ENCODE results near the gene STPG3. TPM values are rescaled to one million over a fixed set of nuclear protein-coding genes. Genes with fewer than 3 reads are reported as not detected.

The STPG3 gene
- total RNA-seq, 2 donors from 2014 or later, result not detected

DNA sequence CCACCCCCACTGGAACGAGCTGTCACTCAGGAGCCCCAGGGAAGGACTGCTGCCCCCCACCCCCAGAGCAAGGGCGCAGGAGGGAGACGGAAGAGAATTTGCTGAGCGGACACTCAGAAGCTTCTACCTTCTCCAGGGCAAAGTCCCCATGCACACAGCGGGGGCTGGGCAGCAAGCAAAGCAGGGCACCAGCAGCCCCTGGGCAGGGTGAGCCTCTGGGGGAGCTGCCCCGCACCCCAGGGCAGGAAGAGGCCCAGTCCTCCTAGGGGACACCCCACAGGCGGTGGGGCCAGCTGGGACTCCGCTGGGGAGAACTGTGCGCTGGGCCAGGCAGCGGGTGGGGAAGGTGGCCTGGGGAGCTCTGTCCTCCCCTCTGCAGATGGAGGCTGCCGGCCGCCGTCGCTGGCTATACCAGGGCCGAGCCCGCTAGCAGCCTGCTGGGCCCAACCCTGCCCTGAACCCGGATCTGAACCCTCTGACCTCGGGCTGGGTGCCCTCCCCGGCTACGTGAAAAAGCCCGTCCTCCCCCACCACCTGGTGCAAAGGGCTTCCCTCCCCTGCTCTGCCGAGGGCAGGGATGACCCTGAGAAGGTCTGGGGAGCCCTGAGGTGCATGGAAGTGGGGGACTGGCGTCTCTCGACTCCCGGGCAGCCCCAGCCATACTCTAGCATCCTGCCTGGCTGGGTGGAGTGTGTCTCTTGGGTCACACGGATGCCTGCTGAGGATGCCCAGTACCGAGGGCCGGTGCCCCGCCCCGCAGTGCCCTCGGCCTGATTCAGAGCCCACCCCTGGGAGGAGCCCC is 21.0 kb upstream of the STPG3 start:
- peaks cover 44% of the 10 kb centered on the region for H3K27me3 ChIP-seq

DNA sequence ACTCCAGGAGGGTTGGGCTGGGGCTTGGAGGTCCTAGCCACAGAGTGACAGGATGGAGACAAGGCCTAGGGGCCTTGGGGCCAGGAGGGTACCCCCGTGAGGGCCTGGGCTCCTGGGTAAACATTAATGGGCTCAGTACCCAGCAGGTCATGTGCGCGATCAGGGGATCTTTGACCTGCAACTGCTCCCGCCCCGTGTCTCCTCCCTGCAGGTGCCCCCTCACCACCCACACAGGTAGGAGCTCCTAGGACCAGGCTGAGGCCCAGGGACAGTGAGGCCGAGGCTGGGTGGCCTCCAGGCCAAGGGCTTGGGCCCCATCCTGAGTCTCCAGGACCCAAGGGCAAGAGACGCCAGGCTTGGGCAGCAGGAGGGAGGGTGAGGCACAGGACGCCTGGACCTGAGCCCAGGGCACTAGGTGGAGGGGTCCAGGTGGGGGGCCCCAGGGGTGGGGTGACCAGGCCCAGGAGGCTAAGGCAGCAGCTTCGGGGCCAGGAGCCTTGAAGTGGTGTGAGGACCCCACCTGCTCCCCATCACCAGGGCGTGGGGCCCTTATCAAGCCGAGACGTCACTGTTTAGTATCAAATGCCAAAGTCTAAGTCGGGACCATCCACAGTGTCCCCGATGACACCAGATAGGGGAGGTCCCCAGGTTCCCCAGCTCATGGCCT is 20.2 kb upstream of the STPG3 start, which contains the start of gene SLC34A3:
TSS of gene SLC34A3 (plus strand) at position 197 of the 667 bp plus-strand sequence. CDS start 802 bp downstream, outside the sequence.
- H3K9me3 ChIP-seq, result no peaks in the 10 kb centered on the region
- DNase-seq, result no peak
- peaks cover 44% of the 10 kb centered on the region for H3K27me3 ChIP-seq
- no peak within 1 kb of the TSS for H3K27ac ChIP-seq
- TF ChIP-seq, protein P1, sequence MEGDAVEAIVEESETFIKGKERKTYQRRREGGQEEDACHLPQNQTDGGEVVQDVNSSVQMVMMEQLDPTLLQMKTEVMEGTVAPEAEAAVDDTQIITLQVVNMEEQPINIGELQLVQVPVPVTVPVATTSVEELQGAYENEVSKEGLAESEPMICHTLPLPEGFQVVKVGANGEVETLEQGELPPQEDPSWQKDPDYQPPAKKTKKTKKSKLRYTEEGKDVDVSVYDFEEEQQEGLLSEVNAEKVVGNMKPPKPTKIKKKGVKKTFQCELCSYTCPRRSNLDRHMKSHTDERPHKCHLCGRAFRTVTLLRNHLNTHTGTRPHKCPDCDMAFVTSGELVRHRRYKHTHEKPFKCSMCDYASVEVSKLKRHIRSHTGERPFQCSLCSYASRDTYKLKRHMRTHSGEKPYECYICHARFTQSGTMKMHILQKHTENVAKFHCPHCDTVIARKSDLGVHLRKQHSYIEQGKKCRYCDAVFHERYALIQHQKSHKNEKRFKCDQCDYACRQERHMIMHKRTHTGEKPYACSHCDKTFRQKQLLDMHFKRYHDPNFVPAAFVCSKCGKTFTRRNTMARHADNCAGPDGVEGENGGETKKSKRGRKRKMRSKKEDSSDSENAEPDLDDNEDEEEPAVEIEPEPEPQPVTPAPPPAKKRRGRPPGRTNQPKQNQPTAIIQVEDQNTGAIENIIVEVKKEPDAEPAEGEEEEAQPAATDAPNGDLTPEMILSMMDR (IDR thresholded peaks at IDR 0.05), result no peak
- H3K9ac ChIP-seq (ENCODE audit: low read depth in 2 of 2, low read length in 2 of 2), result no peak within 1 kb of the TSS
- no peaks in the 10 kb centered on the region for H3K36me3 ChIP-seq
- no peak within 1 kb of the TSS for H3K4me3 ChIP-seq
- intact Hi-C loops (cut with DNase I), result no loop called here
- peaks cover 18% of the 10 kb centered on the region for H3K4me1 ChIP-seq

More for the DNA sequence above, 21.0 kb upstream of the STPG3 start:
- no peak overlapping the region for H3K27ac ChIP-seq
- DNase-seq, result peak; percentile 39
- TF ChIP-seq, protein P1 (IDR thresholded peaks at IDR 0.05), result no peak
- intact Hi-C loops (cut with DNase I), result loop anchor here (5.0 kb wide), 1 partner anchor 43 kb away; the partner anchor contains the start of genes ANAPC2 and SSNA1
- peaks cover 18% of the 10 kb centered on the region for H3K4me1 ChIP-seq
- H3K9me3 ChIP-seq, result no peaks in the 10 kb centered on the region
- no peak overlapping the region for H3K4me3 ChIP-seq
- no peak overlapping the region for H3K9ac ChIP-seq (ENCODE audit: low read depth in 2 of 2, low read length in 2 of 2)
- no peaks in the 10 kb centered on the region for H3K36me3 ChIP-seq

DNA sequence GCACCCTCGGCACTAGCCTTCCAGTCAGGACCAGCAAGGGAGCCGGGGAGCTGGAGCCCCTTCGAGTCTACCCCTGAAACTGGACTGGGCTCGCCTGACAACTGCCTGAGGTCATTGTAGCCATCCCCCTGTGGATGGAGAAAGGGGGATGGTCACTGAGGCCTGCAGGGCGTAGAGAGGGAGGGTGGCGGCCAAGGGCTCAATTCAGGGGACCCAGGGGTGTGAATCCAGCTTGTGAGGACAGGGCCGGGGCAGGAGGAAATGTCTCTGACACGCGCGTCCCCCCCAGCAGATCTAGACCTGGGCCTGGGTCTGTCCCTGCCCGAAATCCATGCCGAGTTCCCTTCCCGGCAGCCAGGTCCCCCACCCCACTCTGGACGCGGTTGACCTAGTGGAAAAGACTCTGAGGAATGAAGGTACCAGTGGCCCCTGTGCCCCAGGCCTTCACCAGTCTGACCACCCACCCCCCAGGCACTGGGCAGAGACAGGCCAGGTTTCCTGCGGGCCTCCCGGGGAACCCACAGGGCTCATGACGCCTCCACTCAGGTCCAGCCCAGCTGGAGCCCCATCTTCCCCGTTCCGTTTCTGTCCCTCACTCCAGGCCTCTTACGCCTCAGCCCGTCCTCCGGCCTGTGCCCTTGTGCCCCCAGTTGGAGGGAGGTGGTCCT is 19.6 kb upstream of the STPG3 start:
- H3K4me3 ChIP-seq, result no peak overlapping the region
- H3K36me3 ChIP-seq, result no peaks in the 10 kb centered on the region
- no peak for DNase-seq
- no peak overlapping the region for H3K9ac ChIP-seq (ENCODE audit: low read depth in 2 of 2, low read length in 2 of 2)
- peaks cover 23% of the 10 kb centered on the region for H3K4me1 ChIP-seq
- no peaks in the 10 kb centered on the region for H3K9me3 ChIP-seq
- TF ChIP-seq, protein P1 (IDR thresholded peaks at IDR 0.05), result no peak
- no peak overlapping the region for H3K27ac ChIP-seq
- intact Hi-C loops (cut with DNase I), result no loop called here
- H3K27me3 ChIP-seq, result peaks cover 44% of the 10 kb centered on the region

DNA sequence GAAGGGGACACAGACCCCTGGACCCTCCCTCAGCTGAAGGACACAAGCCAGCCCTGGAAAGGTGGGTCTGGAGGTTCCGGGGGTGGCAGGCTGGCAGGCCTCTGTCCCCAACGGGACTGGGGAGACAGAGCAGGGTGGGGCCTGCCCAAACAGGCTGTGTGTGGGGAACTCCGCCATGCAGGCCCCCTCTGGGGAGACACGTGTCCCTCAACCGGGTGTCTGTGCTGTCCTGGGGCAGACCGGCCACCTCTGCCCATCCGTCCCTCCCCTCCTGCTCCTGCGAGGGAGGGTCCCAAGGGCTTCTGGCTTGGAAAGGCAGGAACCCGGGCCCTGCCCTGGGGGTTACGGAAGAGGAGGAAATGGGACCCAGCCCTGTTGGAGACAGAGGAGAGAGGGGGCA is 19.0 kb upstream of the STPG3 start:
- H3K9ac ChIP-seq (ENCODE audit: low read depth in 2 of 2, low read length in 2 of 2), result peak overlapping the region in 1 of 2 donors; percentile 39
- peaks cover 23% of the 10 kb centered on the region for H3K4me1 ChIP-seq
- no peak for DNase-seq
- TF ChIP-seq, protein P1 (IDR thresholded peaks at IDR 0.05), result no peak
- H3K4me3 ChIP-seq, result no peak overlapping the region
- no peaks in the 10 kb centered on the region for H3K36me3 ChIP-seq
- intact Hi-C loops (cut with DNase I), result no loop called here
- H3K27ac ChIP-seq, result no peak overlapping the region
- H3K9me3 ChIP-seq, result no peaks in the 10 kb centered on the region
- peaks cover 44% of the 10 kb centered on the region for H3K27me3 ChIP-seq

DNA sequence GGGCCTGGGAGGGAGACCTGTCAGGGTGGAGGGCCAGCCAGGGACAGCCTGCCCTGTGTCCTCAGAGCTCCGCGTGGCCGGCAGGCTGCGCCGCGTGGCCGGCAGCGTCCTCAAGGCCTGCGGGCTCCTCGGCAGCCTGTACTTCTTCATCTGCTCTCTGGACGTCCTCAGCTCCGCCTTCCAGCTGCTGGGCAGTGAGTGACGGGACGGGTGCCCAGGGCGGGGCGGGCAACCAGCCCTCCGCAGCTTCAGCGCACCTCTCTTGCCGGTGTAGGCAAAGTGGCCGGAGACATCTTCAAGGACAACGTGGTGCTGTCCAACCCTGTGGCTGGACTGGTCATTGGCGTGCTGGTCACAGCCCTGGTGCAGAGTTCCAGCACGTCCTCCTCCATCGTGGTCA is 18.6 kb upstream of the STPG3 start:
- Histone ChIP-seq H3K4me3 (no peak overlapping the region), H3K36me3 (no peaks in the 10 kb centered on the region), H3K27ac (no peak overlapping the region), H3K27me3 (peaks cover 44% of the 10 kb centered on the region), H3K9ac (ENCODE audit: low read depth in 2 of 2, low read length in 2 of 2) (no peak overlapping the region), H3K4me1 (peaks cover 23% of the 10 kb centered on the region), H3K9me3 (no peaks in the 10 kb centered on the region)
- intact Hi-C loops (cut with DNase I), result no loop called here
- TF ChIP-seq, protein P1 (IDR thresholded peaks at IDR 0.05), result no peak
- no peak for DNase-seq
